ENCODE measurements around the gene COL26A1.

The COL26A1 gene

DNA sequence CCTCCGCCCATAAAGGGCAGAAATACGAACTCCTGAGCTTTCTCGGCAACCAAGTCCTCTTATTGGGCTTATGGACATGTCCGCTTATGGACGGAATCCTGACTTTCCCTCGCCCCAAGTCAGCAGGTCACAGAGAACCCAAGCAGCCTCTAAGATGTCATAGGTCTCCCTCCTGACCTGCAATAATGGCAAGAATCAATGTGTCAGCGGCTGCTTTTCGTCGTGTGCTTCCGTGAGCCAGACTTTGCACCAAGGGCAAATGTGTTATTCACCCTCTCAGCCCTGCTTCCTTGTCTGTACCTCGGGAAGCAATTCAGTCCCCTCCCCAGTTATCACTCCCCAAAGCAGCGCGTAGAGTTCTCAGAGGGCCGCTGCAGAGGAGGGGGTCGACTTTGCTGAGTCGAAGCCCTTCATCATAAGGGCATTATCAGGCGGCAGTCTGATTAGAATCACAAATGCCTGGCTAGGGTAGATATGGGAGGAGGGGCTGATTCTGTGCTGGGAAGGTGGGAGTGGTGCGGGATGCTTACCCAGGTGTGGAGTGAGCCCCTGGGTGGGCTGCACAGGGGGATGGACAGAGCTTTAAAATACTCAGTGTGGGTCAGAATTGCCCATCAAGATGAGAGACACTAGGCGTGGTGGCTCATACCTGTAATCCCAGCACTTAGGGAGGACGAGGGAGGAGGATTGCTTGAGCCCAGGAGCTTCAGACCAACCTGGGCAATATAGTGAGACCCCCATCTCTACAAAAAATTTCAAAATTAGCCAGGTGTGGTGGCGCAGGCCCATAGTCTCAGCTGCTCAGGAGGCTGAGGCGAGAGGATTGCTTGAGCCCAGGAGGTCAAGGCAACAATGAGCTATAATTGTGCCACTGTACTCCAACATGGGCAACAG is 36.0 kb downstream of the COL26A1 start:
- no peak overlapping the region for H3K27ac ChIP-seq (ENCODE audit: low read depth, low read length)
- H3K9me3 ChIP-seq (ENCODE audit: control insufficient read depth in 5 of 5, low read length in 5 of 5) = peaks cover 0 to 5% (median 2%) of the 10 kb centered on the region in 5 donors
- H3K27me3 ChIP-seq (ENCODE audit: control insufficient read depth in 5 of 5, insufficient read depth in 4 of 5, low read length in 5 of 5) = peaks cover 21 to 44% (median 23%) of the 10 kb centered on the region in 5 donors

DNA sequence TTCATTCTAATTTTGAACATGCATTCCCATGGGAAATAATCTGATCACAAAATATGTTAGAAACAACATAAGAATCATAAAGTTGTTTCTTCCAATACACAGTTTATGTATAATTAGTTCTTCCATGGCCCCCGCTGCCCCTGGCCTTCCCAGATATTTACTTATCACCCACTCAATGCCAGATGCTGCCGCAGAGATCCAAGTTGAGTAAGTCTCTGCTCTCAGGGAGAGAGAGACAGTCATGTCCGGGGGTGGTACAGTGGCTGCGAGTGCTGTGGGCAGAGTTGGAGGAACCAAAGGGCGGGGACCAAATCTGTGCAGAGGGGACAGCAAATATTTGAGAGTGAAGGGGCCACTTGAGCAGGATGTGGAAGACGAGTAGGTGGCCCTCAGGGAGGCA is 37.1 kb downstream of the COL26A1 start:
- H3K4me1 ChIP-seq (ENCODE audit: control insufficient read depth in 5 of 5, insufficient read depth in 5 of 5, low read length in 5 of 5) = peaks cover 0 to 3% (median 0%) of the 10 kb centered on the region in 5 donors
- no peak overlapping the region for H3K27ac ChIP-seq (ENCODE audit: low read depth, low read length)
- no peak overlapping the region for H3K9ac ChIP-seq (ENCODE audit: low read length in 5 of 5)
- peaks cover 2 to 8% (median 6%) of the 10 kb centered on the region in 5 donors for H3K9me3 ChIP-seq (ENCODE audit: control insufficient read depth in 5 of 5, low read length in 5 of 5)
- peaks cover 22 to 53% (median 28%) of the 10 kb centered on the region in 5 donors for H3K27me3 ChIP-seq (ENCODE audit: control insufficient read depth in 5 of 5, insufficient read depth in 4 of 5, low read length in 5 of 5)
- H3K36me3 ChIP-seq (ENCODE audit: control insufficient read depth in 5 of 5, insufficient read depth in 5 of 5, low read length in 5 of 5) = no peaks in the 10 kb centered on the region
- no peak overlapping the region for H3K4me3 ChIP-seq (ENCODE audit: low read depth in 1 of 5, low read length in 5 of 5)

More for the DNA sequence above, 36.0 kb downstream of the COL26A1 start:
- Histone ChIP-seq H3K4me3 (ENCODE audit: low read depth in 1 of 5, low read length in 5 of 5) (no peak overlapping the region), H3K9ac (ENCODE audit: low read length in 5 of 5) (no peak overlapping the region), H3K36me3 (ENCODE audit: control insufficient read depth in 5 of 5, insufficient read depth in 5 of 5, low read length in 5 of 5) (no peaks in the 10 kb centered on the region), H3K4me1 (ENCODE audit: control insufficient read depth in 5 of 5, insufficient read depth in 5 of 5, low read length in 5 of 5) (peaks cover 0 to 3% (median 0%) of the 10 kb centered on the region in 5 donors)

DNA sequence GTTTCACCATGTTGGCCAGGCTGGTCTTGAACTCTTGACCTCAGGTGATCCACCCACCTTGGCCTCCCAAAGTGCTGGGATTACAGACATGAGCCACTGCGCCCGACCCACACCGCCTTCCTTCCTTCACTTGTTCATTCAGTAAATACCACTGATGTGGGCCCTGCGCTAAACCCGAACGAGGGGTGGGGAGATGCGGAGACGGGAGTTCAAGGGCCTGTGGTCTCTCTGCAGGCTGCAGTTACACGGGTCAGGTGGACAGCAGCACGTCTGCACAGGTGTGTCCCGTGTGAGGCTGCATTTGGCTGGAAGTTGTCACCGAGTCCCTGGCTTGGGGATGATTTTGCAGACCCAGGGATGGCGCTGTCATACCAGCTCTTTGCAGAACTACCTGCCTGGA is 38.1 kb downstream of the COL26A1 start:
- no peak overlapping the region for H3K9ac ChIP-seq (ENCODE audit: low read length in 5 of 5)

DNA sequence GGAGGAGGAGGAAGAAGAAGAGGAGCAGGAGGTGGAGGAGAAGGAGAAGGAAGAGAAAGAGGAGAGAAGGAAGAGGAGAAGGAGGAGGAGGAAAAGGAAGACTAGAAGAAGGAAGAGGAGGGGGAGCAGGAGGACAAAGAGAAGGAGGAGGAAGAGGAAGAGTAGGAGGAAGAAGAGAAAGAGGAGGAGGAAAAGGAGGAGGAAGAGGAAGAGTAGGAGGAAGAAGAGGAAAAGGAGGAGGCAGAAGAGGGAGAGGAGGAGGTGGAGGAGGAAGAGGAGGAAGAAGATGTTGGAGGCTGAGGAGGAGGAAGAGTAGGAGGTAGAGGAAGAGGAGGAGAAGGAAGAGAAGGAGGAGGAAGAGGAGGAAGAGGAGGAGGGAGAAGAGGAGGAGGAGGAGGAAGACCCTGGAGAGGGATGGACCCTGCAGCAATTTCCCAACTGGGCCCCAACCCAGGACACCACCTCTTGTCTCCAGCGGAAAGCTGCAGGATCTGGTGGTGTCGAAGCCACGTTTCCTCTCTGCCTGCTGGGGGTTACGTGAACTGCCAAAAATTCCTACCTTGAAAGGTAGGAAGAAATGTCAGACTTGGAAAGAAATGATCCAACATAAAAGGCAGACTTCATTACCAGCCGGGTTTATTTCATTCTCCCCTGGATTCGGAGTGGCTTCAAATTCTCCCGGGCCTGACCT is 38.9 kb downstream of the COL26A1 start:
- H3K36me3 ChIP-seq (ENCODE audit: control insufficient read depth in 5 of 5, insufficient read depth in 5 of 5, low read length in 5 of 5) = no peaks in the 10 kb centered on the region
- H3K27ac ChIP-seq (ENCODE audit: low read depth, low read length) = no peak overlapping the region
- no peak overlapping the region for H3K4me3 ChIP-seq (ENCODE audit: low read depth in 1 of 5, low read length in 5 of 5)
- no peak overlapping the region for H3K9ac ChIP-seq (ENCODE audit: low read length in 5 of 5)
- H3K9me3 ChIP-seq (ENCODE audit: control insufficient read depth in 5 of 5, low read length in 5 of 5) = peaks cover 2 to 8% (median 6%) of the 10 kb centered on the region in 5 donors
- peaks cover 0 to 3% (median 0%) of the 10 kb centered on the region in 5 donors for H3K4me1 ChIP-seq (ENCODE audit: control insufficient read depth in 5 of 5, insufficient read depth in 5 of 5, low read length in 5 of 5)
- peaks cover 19 to 48% (median 31%) of the 10 kb centered on the region in 5 donors for H3K27me3 ChIP-seq (ENCODE audit: control insufficient read depth in 5 of 5, insufficient read depth in 4 of 5, low read length in 5 of 5)

More for the DNA sequence above, 38.1 kb downstream of the COL26A1 start:
- Histone ChIP-seq H3K27me3 (ENCODE audit: control insufficient read depth in 5 of 5, insufficient read depth in 4 of 5, low read length in 5 of 5) (peaks cover 22 to 50% (median 29%) of the 10 kb centered on the region in 5 donors), H3K4me1 (ENCODE audit: control insufficient read depth in 5 of 5, insufficient read depth in 5 of 5, low read length in 5 of 5) (peaks cover 0 to 3% (median 0%) of the 10 kb centered on the region in 5 donors), H3K4me3 (ENCODE audit: low read depth in 1 of 5, low read length in 5 of 5) (no peak overlapping the region), H3K9me3 (ENCODE audit: control insufficient read depth in 5 of 5, low read length in 5 of 5) (peaks cover 2 to 8% (median 6%) of the 10 kb centered on the region in 5 donors), H3K27ac (ENCODE audit: low read depth, low read length) (no peak overlapping the region), H3K36me3 (ENCODE audit: control insufficient read depth in 5 of 5, insufficient read depth in 5 of 5, low read length in 5 of 5) (no peaks in the 10 kb centered on the region)

DNA sequence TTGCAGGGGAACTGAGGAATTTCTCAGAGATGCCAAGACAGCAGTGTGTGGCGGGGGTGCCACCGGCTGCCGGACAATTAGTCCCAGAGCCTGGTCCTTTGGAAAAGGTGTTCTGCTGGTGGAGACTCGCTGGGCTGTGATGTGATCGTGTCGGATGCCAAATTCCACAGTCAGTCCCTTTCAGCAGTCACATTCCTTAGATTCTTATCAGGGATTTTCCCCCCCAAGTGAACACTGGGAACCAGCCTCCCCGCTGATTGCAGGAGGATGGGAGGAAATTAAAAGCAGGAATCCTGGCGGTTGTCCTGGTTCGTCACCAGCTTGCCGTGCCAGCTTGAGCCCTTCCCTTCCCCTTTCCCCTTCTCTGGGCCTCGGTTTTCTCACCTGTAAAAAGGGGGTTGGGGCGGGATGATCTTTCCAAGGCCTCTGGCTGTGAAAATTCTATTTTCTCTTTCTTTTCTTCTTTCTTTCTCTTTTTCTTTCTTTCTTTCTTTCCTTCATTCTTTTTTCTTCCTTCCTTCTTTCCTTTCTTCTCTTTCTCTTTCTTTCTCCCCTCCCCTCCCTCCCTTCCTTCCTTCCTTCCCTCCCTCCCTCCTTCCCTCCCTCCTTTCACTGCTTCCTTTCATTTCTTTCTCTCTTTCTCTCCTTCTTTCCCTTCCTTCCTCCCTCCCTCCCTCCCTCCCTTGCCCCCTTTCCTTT is 39.6 kb downstream of the COL26A1 start:
- peaks cover 15 to 46% (median 26%) of the 10 kb centered on the region in 5 donors for H3K27me3 ChIP-seq (ENCODE audit: control insufficient read depth in 5 of 5, insufficient read depth in 4 of 5, low read length in 5 of 5)
- H3K36me3 ChIP-seq (ENCODE audit: control insufficient read depth in 5 of 5, insufficient read depth in 5 of 5, low read length in 5 of 5) = no peaks in the 10 kb centered on the region
- no peak overlapping the region for H3K4me3 ChIP-seq (ENCODE audit: low read depth in 1 of 5, low read length in 5 of 5)
- no peak overlapping the region for H3K27ac ChIP-seq (ENCODE audit: low read depth, low read length)
- H3K4me1 ChIP-seq (ENCODE audit: control insufficient read depth in 5 of 5, insufficient read depth in 5 of 5, low read length in 5 of 5) = peaks cover 0 to 3% (median 0%) of the 10 kb centered on the region in 5 donors
- H3K9ac ChIP-seq (ENCODE audit: low read length in 5 of 5) = no peak overlapping the region
- peaks cover 2 to 8% (median 6%) of the 10 kb centered on the region in 5 donors for H3K9me3 ChIP-seq (ENCODE audit: control insufficient read depth in 5 of 5, low read length in 5 of 5)

DNA sequence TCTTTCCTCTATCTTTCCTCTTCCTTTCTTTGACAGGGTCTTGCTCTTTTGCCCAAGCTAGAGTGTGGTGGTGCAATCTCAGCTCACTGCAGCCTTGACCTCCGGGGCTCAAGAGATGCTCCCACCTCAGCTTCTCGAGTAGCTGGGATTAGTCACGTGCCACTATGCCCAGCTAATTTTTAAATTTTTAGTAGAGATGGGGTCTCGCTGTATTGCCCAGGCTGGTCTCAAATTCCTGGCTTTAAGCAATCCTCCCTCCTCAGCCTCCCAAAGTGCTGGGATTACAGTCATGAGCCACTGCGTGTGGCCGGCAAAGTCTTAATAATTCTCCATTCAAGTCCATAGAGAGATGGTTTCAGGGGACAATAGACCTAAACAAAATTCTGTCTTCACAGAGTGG is 40.2 kb downstream of the COL26A1 start:
- no peak overlapping the region for H3K4me3 ChIP-seq (ENCODE audit: low read depth in 1 of 5, low read length in 5 of 5)
- H3K27ac ChIP-seq (ENCODE audit: low read depth, low read length) = no peak overlapping the region
- peaks cover 15 to 49% (median 23%) of the 10 kb centered on the region in 5 donors for H3K27me3 ChIP-seq (ENCODE audit: control insufficient read depth in 5 of 5, insufficient read depth in 4 of 5, low read length in 5 of 5)
- no peaks in the 10 kb centered on the region for H3K36me3 ChIP-seq (ENCODE audit: control insufficient read depth in 5 of 5, insufficient read depth in 5 of 5, low read length in 5 of 5)
- H3K9me3 ChIP-seq (ENCODE audit: control insufficient read depth in 5 of 5, low read length in 5 of 5) = peaks cover 2 to 6% (median 5%) of the 10 kb centered on the region in 5 donors
- H3K9ac ChIP-seq (ENCODE audit: low read length in 5 of 5) = no peak overlapping the region
- peaks cover 0 to 3% (median 0%) of the 10 kb centered on the region in 5 donors for H3K4me1 ChIP-seq (ENCODE audit: control insufficient read depth in 5 of 5, insufficient read depth in 5 of 5, low read length in 5 of 5)

DNA sequence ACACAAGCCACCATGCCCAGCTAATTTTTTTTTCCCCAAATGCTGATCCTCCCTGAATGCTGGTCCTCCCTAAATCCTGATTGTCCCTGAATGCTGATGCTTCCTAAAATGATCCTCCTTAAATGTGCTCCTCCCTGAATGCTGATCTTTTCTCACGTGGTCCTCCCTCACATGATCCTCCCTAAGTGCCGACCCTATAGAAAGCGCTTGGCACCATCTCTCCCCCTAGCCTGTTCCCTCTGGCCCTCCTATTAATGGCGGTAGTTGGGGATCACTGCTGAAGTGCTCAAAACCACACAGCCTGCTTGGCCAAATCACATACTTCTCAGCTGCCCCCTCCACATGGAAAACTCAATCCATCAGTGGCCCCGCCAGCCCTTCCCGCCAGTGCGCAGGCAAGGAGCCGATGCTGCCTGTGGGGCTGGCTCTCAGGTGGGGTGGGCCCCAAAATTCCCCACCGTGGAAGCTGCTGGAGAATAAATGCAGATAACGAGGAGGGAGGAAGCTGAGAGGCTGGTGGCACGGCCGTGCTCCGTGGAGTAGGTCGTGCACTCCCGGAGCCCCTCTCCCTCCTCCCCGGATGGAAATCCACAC is 42.9 kb downstream of the COL26A1 start:
- Histone ChIP-seq H3K4me3 (ENCODE audit: low read depth in 1 of 5, low read length in 5 of 5) (no peak overlapping the region), H3K27me3 (ENCODE audit: control insufficient read depth in 5 of 5, insufficient read depth in 4 of 5, low read length in 5 of 5) (peaks cover 3 to 34% (median 17%) of the 10 kb centered on the region in 5 donors)

DNA sequence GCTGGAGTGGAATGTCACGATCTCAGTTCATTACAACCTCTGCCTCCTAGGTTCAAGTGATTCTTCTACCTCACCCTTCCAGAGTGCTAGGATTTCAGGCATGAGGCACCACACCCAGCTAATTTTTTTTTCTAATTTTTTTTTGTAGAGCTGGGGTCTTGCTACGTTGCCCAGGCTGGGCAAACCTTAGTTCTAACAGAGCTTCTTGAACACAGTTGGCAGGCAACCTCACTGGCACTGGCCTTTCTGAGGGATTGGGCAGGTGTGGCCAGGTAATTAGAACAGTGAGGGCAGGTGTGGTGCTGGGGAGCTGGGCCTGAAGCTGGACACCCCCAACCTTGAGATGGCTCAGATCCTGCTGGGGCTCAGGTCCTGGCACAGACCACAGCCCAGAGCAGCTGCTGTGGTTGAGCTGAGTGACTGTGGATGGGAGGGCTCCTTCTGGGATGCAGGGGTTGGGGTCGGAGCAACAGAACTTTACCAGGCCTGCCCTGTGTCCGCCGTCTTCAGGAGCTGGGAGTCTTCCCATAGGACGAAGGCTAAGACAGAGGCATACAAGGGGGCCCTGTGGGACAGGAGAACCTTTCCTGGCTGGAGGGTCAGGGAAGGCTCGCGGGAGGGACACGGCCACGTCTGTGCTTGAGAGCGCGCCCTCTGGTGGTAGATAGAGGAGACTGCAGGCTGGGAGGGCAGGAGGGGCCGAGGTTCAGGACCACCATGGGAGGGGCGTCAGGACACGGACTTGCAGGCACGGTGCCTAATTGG is 48.2 kb downstream of the COL26A1 start:
- no peak overlapping the region for H3K9ac ChIP-seq (ENCODE audit: low read length in 5 of 5)
- H3K9me3 ChIP-seq (ENCODE audit: control insufficient read depth in 5 of 5, low read length in 5 of 5) = peaks cover 8 to 21% (median 16%) of the 10 kb centered on the region in 5 donors
- H3K4me3 ChIP-seq (ENCODE audit: low read depth in 1 of 5, low read length in 5 of 5) = no peak overlapping the region
- peaks cover 0 to 5% (median 0%) of the 10 kb centered on the region in 5 donors for H3K4me1 ChIP-seq (ENCODE audit: control insufficient read depth in 5 of 5, insufficient read depth in 5 of 5, low read length in 5 of 5)
- H3K36me3 ChIP-seq (ENCODE audit: control insufficient read depth in 5 of 5, insufficient read depth in 5 of 5, low read length in 5 of 5) = no peaks in the 10 kb centered on the region
- peaks cover 0 to 22% (median 17%) of the 10 kb centered on the region in 5 donors for H3K27me3 ChIP-seq (ENCODE audit: control insufficient read depth in 5 of 5, insufficient read depth in 4 of 5, low read length in 5 of 5)
- no peak overlapping the region for H3K27ac ChIP-seq (ENCODE audit: low read depth, low read length)

More for the DNA sequence above, 42.9 kb downstream of the COL26A1 start:
- Histone ChIP-seq H3K27ac (ENCODE audit: low read depth, low read length) (no peak overlapping the region), H3K36me3 (ENCODE audit: control insufficient read depth in 5 of 5, insufficient read depth in 5 of 5, low read length in 5 of 5) (no peaks in the 10 kb centered on the region), H3K4me1 (ENCODE audit: control insufficient read depth in 5 of 5, insufficient read depth in 5 of 5, low read length in 5 of 5) (peaks cover 0 to 3% (median 0%) of the 10 kb centered on the region in 5 donors), H3K9me3 (ENCODE audit: control insufficient read depth in 5 of 5, low read length in 5 of 5) (peaks cover 8 to 26% (median 21%) of the 10 kb centered on the region in 5 donors), H3K9ac (ENCODE audit: low read length in 5 of 5) (no peak overlapping the region)

DNA sequence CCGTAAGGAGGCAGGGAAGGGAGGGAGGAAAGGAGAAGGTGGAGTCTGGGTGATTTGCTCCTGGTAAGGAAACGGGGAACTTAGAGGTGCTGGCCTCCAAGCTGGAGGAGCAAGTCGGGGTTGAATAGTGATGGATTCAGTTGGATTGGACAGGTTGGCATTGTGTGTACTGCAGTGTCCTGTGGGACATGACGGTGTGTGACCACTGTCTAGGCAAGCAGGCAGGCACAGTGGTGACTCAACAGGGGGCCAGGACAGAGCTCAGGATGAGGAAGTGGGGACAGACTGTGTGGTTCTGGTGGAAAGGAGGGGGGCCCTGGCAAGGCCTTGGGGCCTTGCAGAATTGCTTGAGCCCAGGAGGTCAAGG is 48.8 kb downstream of the COL26A1 start:
- H3K9ac ChIP-seq (ENCODE audit: low read length in 5 of 5) = no peak overlapping the region
- no peak overlapping the region for H3K27ac ChIP-seq (ENCODE audit: low read depth, low read length)
- peaks cover 8 to 21% (median 16%) of the 10 kb centered on the region in 5 donors for H3K9me3 ChIP-seq (ENCODE audit: control insufficient read depth in 5 of 5, low read length in 5 of 5)
- H3K27me3 ChIP-seq (ENCODE audit: control insufficient read depth in 5 of 5, insufficient read depth in 4 of 5, low read length in 5 of 5) = peaks cover 0 to 17% (median 17%) of the 10 kb centered on the region in 5 donors
- peaks cover 0 to 5% (median 0%) of the 10 kb centered on the region in 5 donors for H3K4me1 ChIP-seq (ENCODE audit: control insufficient read depth in 5 of 5, insufficient read depth in 5 of 5, low read length in 5 of 5)
- no peak overlapping the region for H3K4me3 ChIP-seq (ENCODE audit: low read depth in 1 of 5, low read length in 5 of 5)
- H3K36me3 ChIP-seq (ENCODE audit: control insufficient read depth in 5 of 5, insufficient read depth in 5 of 5, low read length in 5 of 5) = no peaks in the 10 kb centered on the region

All from subcutaneous abdominal adipose tissue (tissue), 5 donors.